Endothelial cell of umbilical vein (primary cell): ENCODE results near the gene C20orf173. TPM values are rescaled to one million over a fixed set of nuclear protein-coding genes. Genes with fewer than 3 reads are reported as not detected.

Experiments used
- BruUV-seq: library from RNA; stranded (reverse); fragments of 400-500 nt; replicated peaks from 2 replicates; lab custom pipeline; 2021; lab: Mats Ljungman, UMichigan
- CTCF ChIA-PET: fragments of 300-600, 350-600 bp; sonication (Branson Sonifier 250); formaldehyde crosslinking; loops from one replicate; lab custom pipeline; 2021; ENCODE audit warnings: antibody characterized with exemption, inconsistent platforms; lab: Charles Lee
- POLR2A ChIA-PET: fragments of 300-600, 350-600 bp; sonication (Branson Sonifier 250); formaldehyde crosslinking; loops from one replicate; lab custom pipeline; 2021; ENCODE audit warnings: antibody characterized with exemption, inconsistent platforms; lab: Charles Lee
- DNase-seq: peaks from one replicate; pipeline ENCODE4 v3.0.0-alpha.2; 2011; ENCODE audit warnings: low read depth, low spot score
- FAIRE-seq: peaks from 2 replicates; lab custom pipeline; 2011; peaks lifted over from hg19 to GRCh38; lab: Jason Lieb, UNC
- H2AFZ ChIP-seq: 2 replicates; pipeline ENCODE4 v1.6.0; 2012; ENCODE audit warnings: low read depth, low read length, control low read depth, inconsistent platforms
- H3K27ac ChIP-seq: 2 replicates; pipeline ENCODE4 v1.5.1; 2011; ENCODE audit warnings: low read depth, mild to moderate bottlenecking, control low read depth, low read length, moderate library complexity; ENCODE audit not compliant: insufficient read depth
- H3K27me3 ChIP-seq, 2 experiments: 2 replicates each; pipeline versions ENCODE4 v1.6.0 to v1.6.1; 2011; ENCODE audit warnings: low read length in 2 of 2, mixed read lengths in 1 of 2; ENCODE audit not compliant: control insufficient read depth in 2 of 2, insufficient read depth in 2 of 2
- H3K36me3 ChIP-seq, 2 experiments: 2 replicates in 1 of 2; 3 replicates in 1 of 2; pipeline ENCODE4 v1.5.1; 2011; ENCODE audit warnings: low read length in 2 of 2, mild to moderate bottlenecking in 1 of 2, moderate library complexity in 1 of 2; ENCODE audit not compliant: control insufficient read depth in 2 of 2, insufficient read depth in 2 of 2; ENCODE audit errors: extremely low read depth in 1 of 2
- H3K4me1 ChIP-seq: 3 replicates; pipeline ENCODE4 v1.5.1; 2011; ENCODE audit warnings: mild to moderate bottlenecking, low read length; ENCODE audit not compliant: control insufficient read depth, insufficient read depth; ENCODE audit errors: extremely low read depth
- H3K4me2 ChIP-seq: 2 replicates; pipeline ENCODE4 v1.6.1; 2011; ENCODE audit warnings: low read length, control low read depth, mixed read lengths; ENCODE audit not compliant: insufficient read depth
- H3K4me3 ChIP-seq, 3 experiments: fragments of 200-600 bp in 1 of 3; sonication (generic), shearing (Covaris generic) in 1 of 3; replicated peaks in 1 of 3; 2 replicates each; pipeline ENCODE4 v1.5.1; 2011 to 2016; ENCODE audit warnings: control low read depth in 3 of 3, low read length in 3 of 3, mild to moderate bottlenecking in 2 of 3, inconsistent platforms in 1 of 3, low read depth in 1 of 3, moderate library complexity in 1 of 3; ENCODE audit not compliant: insufficient read depth in 1 of 3
- H3K79me2 ChIP-seq: 2 replicates; pipeline ENCODE4 v1.6.0; 2012; ENCODE audit warnings: low read length, inconsistent platforms; ENCODE audit not compliant: control insufficient read depth, insufficient read depth
- H3K9ac ChIP-seq: replicated peaks from 2 replicates; pipeline ENCODE3; 2011; ENCODE audit warnings: low read length, control low read depth; ENCODE audit not compliant: insufficient read depth; ENCODE audit errors: extremely low read depth
- H3K9me1 ChIP-seq: replicated peaks from 3 replicates; pipeline ENCODE4 v1.6.0; 2011; ENCODE audit warnings: mild to moderate bottlenecking, low read length; ENCODE audit not compliant: control insufficient read depth, insufficient read depth; ENCODE audit errors: extremely low read depth
- H3K9me3 ChIP-seq: replicated peaks from 2 replicates; pipeline ENCODE4 v1.5.1; 2012; ENCODE audit warnings: low read length, inconsistent platforms; ENCODE audit not compliant: control insufficient read depth, insufficient read depth
- H4K20me1 ChIP-seq: replicated peaks from 2 replicates; pipeline ENCODE3; 2011; ENCODE audit warnings: mild to moderate bottlenecking, low read length; ENCODE audit not compliant: control insufficient read depth, insufficient read depth; ENCODE audit errors: extremely low read depth
- CTCF ChIP-seq, 2 donors: IDR thresholded peaks; 1 replicate in 1 of 2; 2 replicates in 1 of 2; pipeline ENCODE4 v1.5.1; 2011; ENCODE audit warnings: low read length in 2 of 2, mild to moderate bottlenecking in 2 of 2, moderate library complexity in 2 of 2, control low read depth in 1 of 2, inconsistent platforms in 1 of 2, low read depth in 1 of 2; ENCODE audit not compliant: insufficient read depth in 1 of 2; ENCODE audit errors: extremely low read depth in 1 of 2
- EZH2 ChIP-seq: IDR thresholded peaks from 2 replicates; pipeline ENCODE4 v1.6.1; 2012; ENCODE audit warnings: borderline replicate concordance, low read depth, mild to moderate bottlenecking, moderate library complexity, low read length, inconsistent platforms; ENCODE audit not compliant: severe bottlenecking
- FOS ChIP-seq: IDR thresholded peaks from 2 replicates; pipeline ENCODE4 v1.6.1; 2011; ENCODE audit warnings: mild to moderate bottlenecking, low read length, moderate library complexity, borderline replicate concordance; ENCODE audit not compliant: insufficient read depth
- GATA2 ChIP-seq: IDR thresholded peaks from 2 replicates; pipeline ENCODE4 v1.7.0; 2011; ENCODE audit warnings: low read depth, mild to moderate bottlenecking, moderate library complexity, mixed read lengths, low read length; ENCODE audit not compliant: insufficient read length, insufficient read depth
- JUN ChIP-seq: IDR thresholded peaks from 2 replicates; pipeline ENCODE4 v1.6.1; 2011; ENCODE audit warnings: borderline replicate concordance, low read depth; ENCODE audit not compliant: insufficient read length, insufficient read depth
- MAX ChIP-seq: IDR thresholded peaks from 2 replicates; pipeline ENCODE4 v1.6.1; 2011; ENCODE audit not compliant: insufficient read depth, insufficient read length
- POLR2A ChIP-seq: IDR thresholded peaks from 2 replicates; pipeline ENCODE4 v1.6.1; 2012; ENCODE audit warnings: low read depth, mild to moderate bottlenecking, control low read depth, low read length
- POLR2AphosphoS5 ChIP-seq: IDR thresholded peaks from 2 replicates; pipeline ENCODE4 v1.6.1; 2012; ENCODE audit warnings: low read depth, mild to moderate bottlenecking, control low read depth, low read length, moderate library complexity; ENCODE audit not compliant: insufficient read depth
- dilution Hi-C: fragments of 300-500 bp; cut with MboI; formaldehyde crosslinking; loops from one replicate; pipeline ENCODE4 v1.15.0; 2019; ENCODE audit warnings: low sequenced_read_pairs; ENCODE audit not compliant: extremely low pct_ligation_motif_present
- intact Hi-C: fragments of 100-400 bp; cut with micrococcal nuclease; formaldehyde crosslinking; loops from one replicate; pipeline ENCODE4 v1.10.0; 2022
- polyA plus RNA-seq, 4 experiments: library from polyadenylated mRNA; depleted of rRNA in 3 of 4; stranded (reverse) in 3 of 4; unstranded in 1 of 4; fragments of >200 nt; gene quantifications; 2 replicates each; pipeline versions ENCODE4 v1.2.1 to v1.2.3, GENCODE V29; 2011 to 2012; ENCODE audit warnings: missing spikeins in 1 of 4
- total RNA-seq: library from RNA; stranded (reverse); gene quantifications from 2 replicates; pipeline ENCODE4 v1.2.3, GENCODE V29; 2021

C20orf173 gene
- total and polyA plus RNA-seq, 2 donors (not counting 3 experiments of a cell fraction or from before 2014, with no cell fraction given), result not detected

GRCh38 chr20:35558451-35558850 is 29.0 kb upstream of the C20orf173 start:
- dilution Hi-C loops, result no loop called here
- no TSS peak for BruUV-seq

More at GRCh38 chr20:35558451-35558850, 29.0 kb upstream of the C20orf173 start:
- no peak overlapping the region for H3K4me2 ChIP-seq
- no peak for FAIRE-seq
- H3K9me3 ChIP-seq, result no peaks in the 10 kb centered on the region
- intact Hi-C loops, result no loop called here
- no peak overlapping the region for H3K4me3 ChIP-seq
- no peaks in the 10 kb centered on the region for H3K27me3 ChIP-seq
- no peak overlapping the region for H3K27ac ChIP-seq
- DNase-seq, result no peak
- POLR2A ChIA-PET, result interaction anchor here (0.6 kb wide), 1 partner anchor 118 kb away, joined by 12 read pairs; no protein-coding TSS in a partner anchor
- no peak overlapping the region for H3K9ac ChIP-seq
- TF ChIP-seq FOS (no peak), POLR2A (no peak), GATA2 (no peak), JUN (no peak), MAX (no peak), POLR2AphosphoS5 (no peak), CTCF (IDR thresholded peaks at IDR 0.05; ENCODE audit: extremely low read depth in 1 of 2, insufficient read depth in 1 of 2, low read depth in 1 of 2, low read length in 2 of 2) (no peak), EZH2 (no peak)
- H3K4me1 ChIP-seq, result no peaks in the 10 kb centered on the region
- H2AFZ ChIP-seq, result no peak overlapping the region
- CTCF ChIA-PET, result interaction anchor here (1.7 kb wide), 1 partner anchor 16 kb away, joined by 3 read pairs; no protein-coding TSS in a partner anchor
- H4K20me1 ChIP-seq, result no peaks in the 10 kb centered on the region
- H3K36me3 ChIP-seq, result peaks cover 0 to 31% of the 10 kb centered on the region in 2 experiments
- no peaks in the 10 kb centered on the region for H3K9me1 ChIP-seq
- H3K79me2 ChIP-seq, result no peaks in the 10 kb centered on the region
